CD4-positive, alpha-beta T cell treated with Interferon gamma for 1 hour (primary cell): ENCODE results near the gene CARS2.
"Not testable (repeated sequence)": the region's sequence is repeated elsewhere in the genome, so short reads cannot be mapped to it uniquely, and the experiment has no call there.

Experiments used
- DNase-seq: peaks from one replicate; pipeline ENCODE4 v3.0.0-alpha.2; 2020

CARS2 gene

DNA sequence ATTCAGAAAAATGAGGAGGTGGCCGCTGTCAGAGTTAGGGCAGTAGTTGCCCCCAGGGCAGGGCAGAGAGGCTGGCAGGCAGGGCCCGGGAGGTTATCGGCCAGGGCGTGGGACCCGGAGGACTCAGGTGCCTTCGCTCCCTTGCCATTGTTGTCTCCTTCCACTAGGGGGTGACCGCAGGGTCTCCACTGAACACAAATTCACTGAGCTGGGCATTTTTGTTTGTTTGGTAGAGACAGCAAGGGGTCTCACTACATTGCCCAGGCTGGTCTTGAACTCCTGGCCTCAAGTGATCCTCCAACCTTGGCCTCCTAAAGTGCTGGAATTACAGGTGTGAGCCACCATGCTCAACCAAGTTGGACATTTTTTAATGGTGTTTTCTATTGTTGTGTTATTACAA is 25.1 kb downstream of the CARS2 start:
- no peak for DNase-seq

DNA sequence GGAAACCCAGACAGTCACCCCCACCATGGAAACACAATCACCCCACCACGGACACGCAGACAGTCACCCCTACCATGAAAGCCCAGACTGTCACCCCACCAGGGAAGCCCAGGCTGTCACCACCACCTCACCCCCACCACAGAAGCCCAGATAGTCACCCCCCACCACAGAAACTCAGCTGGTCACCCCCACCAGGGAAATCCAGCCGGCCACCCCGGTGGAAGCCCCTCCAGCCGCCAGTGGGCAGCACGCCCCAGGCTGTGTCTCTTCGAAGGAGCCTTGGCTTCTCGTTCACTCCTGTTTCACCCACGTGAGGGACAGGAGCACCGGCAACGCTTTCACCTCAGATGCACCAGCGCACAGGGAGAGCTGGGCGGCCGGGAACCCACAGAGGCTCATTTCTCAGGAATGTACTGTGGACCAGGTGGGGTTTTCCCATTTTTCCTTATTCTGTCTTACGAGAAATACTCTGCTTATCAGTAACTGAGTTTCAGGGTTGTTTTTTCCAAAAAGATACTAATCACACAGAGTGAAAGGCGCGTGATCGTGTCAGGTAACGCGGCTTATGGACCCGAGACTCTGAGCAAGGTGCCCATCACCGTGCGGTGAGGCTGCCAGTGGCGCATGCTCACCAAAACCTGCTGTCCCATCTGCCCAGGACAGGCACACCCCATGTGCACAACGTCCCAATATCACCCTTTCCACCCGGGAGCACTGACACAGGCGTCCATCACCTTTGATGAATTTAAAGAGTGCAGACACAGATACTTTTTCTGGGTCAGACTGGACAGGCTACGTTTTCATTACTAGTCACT is 28.0 kb downstream of the CARS2 start:
- no peak for DNase-seq

DNA sequence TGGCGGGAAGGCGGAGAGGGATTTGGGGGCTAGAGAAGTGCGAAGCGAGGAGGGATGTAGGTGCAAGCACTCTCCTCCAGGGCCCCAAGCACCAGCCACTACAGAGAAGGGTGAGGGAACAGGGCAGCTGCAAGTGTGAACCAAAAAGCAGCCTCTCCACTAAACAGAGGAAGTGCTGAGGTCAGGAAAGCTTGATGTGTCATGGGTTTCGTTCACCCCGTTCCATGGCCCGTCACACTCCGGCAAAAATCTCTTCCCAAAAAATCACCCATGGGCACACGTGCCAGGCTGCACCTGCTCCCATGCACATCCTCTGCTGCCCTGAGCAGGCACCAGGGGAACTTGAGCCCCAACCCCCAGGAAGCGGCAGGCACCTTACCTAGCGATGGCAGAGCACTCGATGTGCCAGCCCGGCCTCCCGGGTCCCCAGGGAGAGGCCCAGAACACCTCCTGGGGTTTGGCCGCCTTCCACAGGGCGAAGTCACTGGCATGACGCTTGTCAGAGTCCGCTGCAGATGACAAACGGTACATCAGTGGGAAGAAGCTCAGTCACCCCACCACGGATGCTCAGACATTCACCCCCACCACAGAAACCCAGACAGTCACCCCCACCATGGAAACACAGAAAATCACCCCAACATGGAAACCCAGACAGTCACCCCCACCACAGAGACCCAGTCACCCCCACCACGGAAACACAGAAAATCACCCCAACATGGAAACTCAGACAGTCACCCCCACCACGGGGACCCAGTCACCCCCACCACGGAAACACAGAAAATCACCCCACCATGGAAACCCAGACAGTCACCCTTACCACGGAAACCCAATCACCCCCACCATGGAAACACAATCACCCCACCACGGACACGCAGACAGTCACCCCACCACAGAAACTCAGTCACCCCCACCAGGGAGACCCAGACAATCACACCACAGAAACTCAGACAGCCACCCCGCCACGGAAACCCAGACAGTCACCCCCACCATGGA is 29.0 kb downstream of the CARS2 start:
- DNase-seq: peak; percentile 52

DNA sequence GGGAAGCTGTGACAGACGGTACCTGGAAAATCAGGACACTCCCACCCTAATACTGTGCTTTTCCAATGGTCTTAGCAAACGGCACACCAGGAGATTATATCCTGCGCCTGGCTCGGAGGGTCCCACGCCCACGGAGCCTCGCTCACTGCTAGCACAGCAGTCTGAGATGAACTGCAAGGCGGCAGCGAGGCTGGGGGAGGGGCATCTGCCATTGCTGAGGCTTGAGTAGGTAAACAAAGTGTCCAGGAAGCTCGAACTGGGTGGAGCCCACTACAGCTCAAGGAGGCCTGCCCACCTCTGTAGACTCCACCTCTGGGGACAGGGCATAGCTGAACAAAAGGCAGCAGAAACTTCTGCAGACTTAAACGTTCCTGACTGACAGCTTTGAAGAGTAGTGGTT is 36.1 kb downstream of the CARS2 start:
- DNase-seq: not testable (repeated sequence)

DNA sequence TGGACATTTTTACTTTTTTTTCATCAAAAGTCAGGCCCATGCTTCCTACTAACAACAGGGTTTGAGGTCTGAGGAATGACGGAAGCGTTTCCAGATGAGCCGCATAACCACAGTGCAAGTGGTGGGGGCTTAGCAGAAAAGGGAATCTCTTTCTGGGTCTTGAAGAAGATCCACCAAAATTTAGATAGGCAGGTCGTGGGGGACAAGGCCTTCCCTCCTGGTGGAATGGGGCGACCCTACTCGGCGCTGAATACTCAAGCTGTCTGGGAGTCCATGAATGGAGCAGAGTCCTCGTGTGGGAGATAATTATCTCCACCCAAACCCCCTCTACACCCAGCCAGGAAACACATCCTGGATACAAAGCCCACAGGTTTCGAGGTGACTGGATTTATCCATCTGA is 36.9 kb downstream of the CARS2 start:
- DNase-seq: no peak

GRCh38 chr13:110666255-110666533 is 39.7 kb downstream of the CARS2 start:
- DNase-seq: no peak

GRCh38 chr13:110665491-110666254 is 40.2 kb downstream of the CARS2 start:
- peak; percentile 49 for DNase-seq

GRCh38 chr13:110664673-110665072 is 41.2 kb downstream of the CARS2 start:
- no peak for DNase-seq

DNA sequence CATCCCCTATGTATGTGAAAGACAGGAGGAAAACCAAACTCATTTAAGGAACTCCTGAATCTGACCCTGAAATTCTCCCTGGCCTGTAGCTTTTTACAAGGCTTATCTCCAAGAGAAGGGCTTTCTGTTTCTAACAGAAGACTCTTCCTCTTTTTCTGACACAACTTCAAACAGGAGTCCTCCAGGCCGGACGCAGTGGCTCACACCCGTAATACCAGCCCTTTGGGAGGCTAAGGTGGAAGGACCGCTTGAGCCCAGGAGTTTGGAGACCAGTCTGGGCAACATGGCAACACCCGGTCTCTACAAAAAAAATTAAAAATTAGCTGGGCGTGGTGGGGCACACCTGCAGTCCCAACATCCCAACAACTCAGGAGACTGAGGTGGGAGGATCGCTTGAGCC is 41.9 kb downstream of the CARS2 start:
- DNase-seq: no peak

- no peak for DNase-seq
Measured at GRCh38 chr13:110663491-110663890, 42.4 kb downstream of the CARS2 start.

- no peak for DNase-seq
Measured at GRCh38 chr13:110662777-110663443, 43.0 kb downstream of the CARS2 start.

DNA sequence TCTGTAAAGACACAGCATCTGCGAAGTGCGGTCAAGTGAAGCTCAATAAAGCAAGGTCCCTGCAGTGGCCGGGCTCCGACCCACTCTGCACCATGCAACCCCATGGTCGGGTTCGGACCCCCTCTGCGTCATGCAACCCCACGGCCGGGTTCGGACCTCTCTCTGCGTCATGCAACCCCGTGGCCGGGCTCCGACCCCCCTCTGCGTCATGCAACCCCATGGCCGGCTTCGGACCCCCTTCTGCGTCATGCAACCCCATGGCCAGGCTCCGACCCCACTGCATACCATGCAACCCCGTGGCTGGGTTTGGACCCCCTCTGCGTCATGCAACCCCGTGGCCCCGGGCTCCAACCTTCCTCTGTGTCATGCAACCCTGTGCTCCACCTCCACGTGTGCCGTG is 43.8 kb downstream of the CARS2 start:
- DNase-seq: no peak

DNA sequence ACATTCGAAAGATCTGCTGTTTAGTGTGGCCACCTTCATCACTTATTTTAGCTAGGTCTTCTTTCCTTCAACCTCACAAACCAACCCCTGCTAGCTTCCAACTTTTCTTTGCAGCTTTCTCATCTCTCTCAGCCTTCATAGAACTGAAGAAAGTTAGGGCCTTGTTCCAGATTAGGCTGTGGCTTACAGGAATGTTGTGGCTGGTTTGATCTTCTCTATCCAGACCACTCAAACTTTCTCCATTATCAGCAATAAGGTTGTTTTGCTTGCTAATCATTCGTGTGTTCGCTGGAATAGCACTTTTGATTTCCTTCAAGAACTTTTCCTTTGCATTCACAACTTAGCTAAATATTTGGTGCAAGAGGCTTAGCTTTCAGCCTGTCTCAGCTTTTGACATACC is 44.7 kb downstream of the CARS2 start:
- DNase-seq: no peak

- DNase-seq: peak; percentile 13
Measured at GRCh38 chr13:110658218-110658911, 47.6 kb downstream of the CARS2 start.

DNA sequence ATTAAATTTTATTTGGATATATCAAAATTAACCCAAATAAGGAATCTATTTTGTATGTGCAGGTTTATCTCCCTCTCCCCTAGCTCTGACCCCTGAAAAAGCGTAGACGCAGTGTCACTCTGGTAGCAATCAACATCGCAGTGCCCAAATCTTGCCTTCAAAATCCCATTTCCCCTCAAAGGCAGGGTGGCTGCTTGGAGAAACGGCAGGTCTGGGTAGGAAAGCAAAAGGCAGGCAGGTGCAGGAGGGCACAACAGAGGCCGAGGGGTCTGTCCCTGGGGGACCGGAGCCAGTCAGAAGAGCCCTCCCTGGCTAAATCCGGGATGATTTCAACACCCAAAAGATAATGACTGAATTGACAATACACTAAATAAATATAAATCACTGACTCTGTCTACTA is 48.7 kb downstream of the CARS2 start:
- DNase-seq: no peak

- no peak for DNase-seq
Measured at GRCh38 chr13:110653851-110654250, 52.1 kb downstream of the CARS2 start.

- DNase-seq: no peak
Measured at GRCh38 chr13:110653271-110653670, 52.6 kb downstream of the CARS2 start.

DNA sequence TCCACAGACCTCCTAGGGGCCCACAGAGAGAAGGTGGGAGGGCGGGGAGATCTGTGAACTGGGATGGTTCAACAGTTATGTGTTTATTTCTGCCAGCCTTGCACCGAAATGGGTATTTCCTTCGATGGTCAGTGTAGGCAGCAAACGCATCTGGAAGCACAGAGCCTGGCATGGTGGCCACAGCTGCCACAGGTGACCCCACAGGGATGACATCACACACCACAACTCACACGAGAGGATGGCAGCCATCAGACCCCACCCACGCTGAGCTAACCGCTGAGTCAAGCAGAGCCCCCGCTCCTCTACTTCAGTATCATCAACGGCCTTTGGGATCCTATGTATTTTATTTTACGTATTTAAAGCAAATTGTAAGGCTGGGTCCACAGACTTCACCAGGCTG is 53.2 kb downstream of the CARS2 start:
- no peak for DNase-seq

GRCh38 chr13:110652231-110652730 is 53.6 kb downstream of the CARS2 start:
- DNase-seq: no peak

DNA sequence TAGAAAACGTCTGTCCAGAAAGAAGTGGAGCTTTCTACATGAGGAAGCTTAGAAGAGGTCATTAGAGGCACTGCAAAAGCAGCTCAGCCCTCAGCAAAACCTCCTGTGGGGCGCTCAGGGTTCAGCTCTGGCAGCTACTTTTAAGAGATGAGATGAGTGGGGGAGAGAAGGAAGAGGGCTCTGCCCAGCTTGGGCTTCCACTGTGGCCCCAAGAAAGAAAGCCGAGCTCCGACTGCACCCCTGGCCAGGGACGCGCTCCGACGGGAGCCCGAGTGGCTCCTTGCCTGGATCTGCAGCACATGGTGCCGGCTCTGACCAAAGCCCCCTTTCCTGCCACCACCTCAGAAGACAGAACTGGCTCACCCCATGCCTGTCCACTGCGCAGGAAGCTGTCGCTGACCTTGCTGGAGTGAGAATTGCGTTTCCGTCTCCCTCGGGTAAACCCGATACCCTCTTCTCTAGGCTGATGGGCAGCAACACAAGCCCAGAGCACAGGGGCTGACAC is 54.1 kb downstream of the CARS2 start:
- no peak for DNase-seq

DNA sequence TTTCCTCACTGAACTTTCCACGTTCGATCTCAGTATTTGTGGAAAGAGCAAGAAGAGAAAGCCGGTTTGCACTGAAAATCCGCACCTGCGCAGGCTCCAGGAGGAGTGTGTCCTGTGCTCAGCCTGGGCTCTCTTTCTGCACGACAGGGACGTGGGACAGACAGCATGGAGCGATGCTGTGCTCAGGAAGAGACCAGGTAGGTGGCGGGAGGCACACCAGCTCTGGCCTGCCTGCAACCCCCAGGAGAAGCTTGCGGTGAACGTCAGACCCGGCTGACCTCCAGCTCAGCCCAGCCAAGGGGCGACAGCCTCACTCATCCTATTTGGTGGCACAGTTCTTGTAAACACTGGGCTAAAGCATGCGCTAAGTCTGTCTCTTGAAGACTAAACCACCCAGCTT is 54.6 kb downstream of the CARS2 start:
- no peak for DNase-seq

GRCh38 chr13:110650436-110650835 is 55.5 kb downstream of the CARS2 start:
- DNase-seq: no peak
